K562 (cell line): ENCODE measurements around the gene RASEF. TPM values are rescaled to one million over a fixed set of nuclear protein-coding genes. Genes with fewer than 3 reads are reported as not detected.

Experiments used
- ATF3 ChIP-seq, 2 experiments: fragments of 450-650 bp in 1 of 2; sonication (generic) in 1 of 2; formaldehyde crosslinking in 1 of 2; IDR thresholded peaks in 1 of 2; conservative IDR thresholded peaks in 1 of 2; 2 replicates each; pipeline versions ENCODE4 v1.6.1 to v1.8.1; 2016 to 2023; ENCODE audit warnings: mild to moderate bottlenecking in 2 of 2, moderate library complexity in 2 of 2, inconsistent platforms in 1 of 2, missing genetic modification reagents in 1 of 2
- GATAD2B ChIP-seq: fragments of 450-650 bp; IDR thresholded peaks from 2 replicates; pipeline ENCODE4 v1.6.1; 2017; ENCODE audit warnings: mild to moderate bottlenecking, borderline replicate concordance
- MCM7 ChIP-seq, 2 experiments: fragments of 450-650 bp; IDR thresholded peaks; 2 replicates each; pipeline ENCODE4 v1.6.1; 2016 to 2018
- PHF8 ChIP-seq: fragments of 200-600 bp; sonication (generic); IDR thresholded peaks from 2 replicates; pipeline ENCODE4 v1.6.1; 2012; ENCODE audit warnings: mixed run types, mild to moderate bottlenecking, inconsistent platforms, low read length, moderate library complexity, borderline replicate concordance
- PTTG1 ChIP-seq: fragments of 450-650 bp; IDR thresholded peaks from 2 replicates; pipeline ENCODE4 v1.6.1; 2016; ENCODE audit warnings: low read depth, mild to moderate bottlenecking, missing genetic modification characterization, missing compliant biosample characterization
- TFAP4 ChIP-seq: sonication (generic); formaldehyde crosslinking; IDR thresholded peaks from 2 replicates; pipeline ENCODE4 v1.8.0; 2022; ENCODE audit warnings: missing genetic modification reagents, mild to moderate bottlenecking, moderate library complexity, borderline replicate concordance
- TRIM24 ChIP-seq, 2 experiments: fragments of 450-650 bp; IDR thresholded peaks; 2 replicates each; pipeline ENCODE4 v1.6.1; 2016
- VEZF1 ChIP-seq: fragments of 200-800 bp; sonication (Bioruptor generic); IDR thresholded peaks from 2 replicates; pipeline ENCODE4 v1.6.1; 2017; ENCODE audit warnings: missing genetic modification characterization, missing compliant biosample characterization
- ZNF184 ChIP-seq: sonication (generic); formaldehyde crosslinking; IDR thresholded peaks from 2 replicates; pipeline ENCODE4 v1.5.0; 2020; ENCODE audit warnings: missing genetic modification reagents
- ZNF239 ChIP-seq: fragments of 250-450 bp; sonication (Bioruptor Pico); IDR thresholded peaks from 2 replicates; pipeline ENCODE4 v1.4.0; 2020; ENCODE audit warnings: mild to moderate bottlenecking
- polyA plus RNA-seq, 8 experiments: library from polyadenylated mRNA; depleted of rRNA in 4 of 8; stranded (reverse) in 5 of 8; unstranded in 3 of 8; fragments of >200 nt; fragmentation: Nextera tagmentation in 2 of 8; fragmentation: Illumina TruSeq in 1 of 8; extraction: Ambion mirVana in 2 of 8; extraction: Trizol in 1 of 8; gene quantifications; 2 replicates each; pipeline versions ENCODE4 v1.2.1 to v1.2.3, GENCODE V29; 2011 to 2014; ENCODE audit warnings: inconsistent platforms in 1 of 8, missing spikeins in 1 of 8
- total RNA-seq, 7 experiments: library from RNA; depleted of rRNA in 6 of 7; stranded (reverse); fragments of >200 nt in 6 of 7; fragmentation: Illumina TruSeq in 2 of 7; extraction: Trizol in 2 of 7; gene quantifications; 2 replicates each; pipeline versions ENCODE4 v1.2.1 to v1.2.3, GENCODE V29; 2011 to 2021; ENCODE audit warnings: low replicate concordance in 1 of 7

Gene RASEF
- total and polyA plus RNA-seq, 9 of the 15 experiments (the other 6 are each of a cell fraction or from before 2014, with no cell fraction given) = 0.01 to 0.18 (median 0.11) TPM; not detected in 4

- TF ChIP-seq VEZF1 (no peak), ZNF184 (CRISPR knock-in tag) (no peak), PHF8 (no peak), MCM7 (IDR thresholded peaks at IDR 0.05) (no peak), GATAD2B (no peak), ZNF239 (CRISPR knock-in tag) (no peak), TRIM24 (IDR thresholded peaks at IDR 0.05) (no peak), ATF3 (IDR thresholded peaks at IDR 0.05) (no peak), ATF3 (CRISPR knock-in tag; conservative IDR thresholded peaks at IDR 0.05) (no peak), TFAP4 (CRISPR knock-in tag) (no peak), PTTG1 (tag) (no peak)
- TF ChIP-seq, all 486 proteins: peak for 0
Observed at GRCh38 chr9:82987370-82988189, 75.4 kb downstream of the RASEF start (continued).
